Neural cell (in vitro differentiated cells): Measurements from ENCODE around the gene ZNF556. TPM values are rescaled to one million over a fixed set of nuclear protein-coding genes. Genes with fewer than 3 reads are reported as not detected.

Experiments
- H2AFZ ChIP-seq: fragments of 200-600, 300-800 bp; sonication (generic), shearing (Covaris generic); 2 replicates; pipeline ENCODE4 v1.6.0; 2014; ENCODE audit warnings: low read depth, mild to moderate bottlenecking, antibody characterized with exemption, low read length, moderate library complexity
- H3F3A ChIP-seq: fragments of 200-600 bp; shearing (Covaris generic); 2 replicates; pipeline ENCODE4 v1.6.1; 2016; ENCODE audit warnings: mild to moderate bottlenecking, moderate library complexity, mixed read lengths, antibody characterized with exemption, low read length; ENCODE audit not compliant: insufficient read depth, poor library complexity, severe bottlenecking
- H3K27ac ChIP-seq: fragments of 200-600, 300-800 bp; sonication (generic), shearing (Covaris generic); 2 replicates; pipeline ENCODE4 v1.5.1; 2014; ENCODE audit warnings: mild to moderate bottlenecking, low read length, moderate library complexity
- H3K27me3 ChIP-seq: fragments of 300-800, 200-600 bp; sonication (generic), shearing (Covaris generic); 2 replicates; pipeline ENCODE4 v1.6.0; 2014; ENCODE audit warnings: mild to moderate bottlenecking, low read depth, low read length, moderate library complexity; ENCODE audit not compliant: insufficient read depth
- H3K36me3 ChIP-seq: fragments of 300-800, 200-600 bp; sonication (generic), shearing (Covaris generic); 2 replicates; pipeline ENCODE4 v1.5.1; 2014; ENCODE audit warnings: mild to moderate bottlenecking, antibody characterized with exemption, low read length, moderate library complexity; ENCODE audit not compliant: insufficient read depth
- H3K4me2 ChIP-seq: fragments of 300-800, 200-600 bp; sonication (generic), shearing (Covaris generic); 2 replicates; pipeline ENCODE4 v1.6.0; 2014; ENCODE audit warnings: mild to moderate bottlenecking, low read length
- H3K4me3 ChIP-seq: fragments of 300-800, 200-600 bp; sonication (generic), shearing (Covaris generic); 2 replicates; pipeline ENCODE4 v1.5.1; 2014; ENCODE audit warnings: mild to moderate bottlenecking, low read length, moderate library complexity
- H3K79me2 ChIP-seq: fragments of 200-600 bp; shearing (Covaris generic); replicated peaks from 2 replicates; pipeline ENCODE4 v1.6.0; 2014; ENCODE audit warnings: mild to moderate bottlenecking, low read length, moderate library complexity; ENCODE audit not compliant: insufficient read depth
- H3K9ac ChIP-seq: fragments of 300-800, 200-600 bp; sonication (generic), shearing (Covaris generic); 2 replicates; pipeline ENCODE4 v1.6.1; 2016; ENCODE audit warnings: mild to moderate bottlenecking, low read length, mixed read lengths
- H3K9me2 ChIP-seq: fragments of 200-600 bp; shearing (Covaris generic); 2 replicates; pipeline ENCODE4 v1.6.1; 2016; ENCODE audit warnings: mild to moderate bottlenecking, low read length, mixed read lengths; ENCODE audit not compliant: insufficient read depth
- H3K9me3 ChIP-seq: fragments of 200-600, 300-800 bp; sonication (generic), shearing (Covaris generic); 2 replicates; pipeline ENCODE4 v1.6.1; 2016; ENCODE audit warnings: mild to moderate bottlenecking, mixed run types, low read length, moderate library complexity, mixed read lengths
- H4K20me1 ChIP-seq: fragments of 200-600 bp; shearing (Covaris generic); 2 replicates; pipeline ENCODE4 v1.6.1; 2016; ENCODE audit warnings: mild to moderate bottlenecking, mixed run types; ENCODE audit not compliant: insufficient read depth
- EP300 ChIP-seq: fragments of 450-650 bp; conservative IDR thresholded peaks from 2 replicates; pipeline ENCODE4 v1.6.1; 2014; ENCODE audit warnings: antibody characterized with exemption, mild to moderate bottlenecking, moderate library complexity; ENCODE audit not compliant: poor library complexity, severe bottlenecking
- EZH2 ChIP-seq: fragments of 200-600, 300-800 bp; shearing (Covaris generic), sonication (generic); IDR thresholded peaks from 2 replicates; pipeline ENCODE4 v1.6.1; 2014; ENCODE audit warnings: antibody characterized with exemption, low read length, borderline replicate concordance, mild to moderate bottlenecking; ENCODE audit not compliant: insufficient read depth, poor library complexity, severe bottlenecking
- MXI1 ChIP-seq: fragments of 450-650 bp; conservative IDR thresholded peaks from 2 replicates; pipeline ENCODE4 v1.6.1; 2014; ENCODE audit warnings: antibody characterized with exemption, mild to moderate bottlenecking; ENCODE audit not compliant: poor library complexity, severe bottlenecking
- POLR2AphosphoS5 ChIP-seq: IDR thresholded peaks from 2 replicates; pipeline ENCODE4 v1.6.1; 2012
- RAD21 ChIP-seq: fragments of 450-650 bp; conservative IDR thresholded peaks from 2 replicates; pipeline ENCODE4 v1.6.1; 2014; ENCODE audit warnings: antibody characterized with exemption, mild to moderate bottlenecking, moderate library complexity
- SMC3 ChIP-seq: fragments of 450-650 bp; conservative IDR thresholded peaks from 2 replicates; pipeline ENCODE4 v1.6.1; 2014; ENCODE audit warnings: antibody characterized with exemption, mild to moderate bottlenecking, moderate library complexity; ENCODE audit not compliant: poor library complexity
- TAF1 ChIP-seq: IDR thresholded peaks from 2 replicates; pipeline ENCODE4 v1.6.1; 2012; ENCODE audit warnings: low read depth
- polyA plus RNA-seq: library from polyadenylated mRNA; depleted of rRNA; stranded (reverse); fragments of >200 nt; gene quantifications from 2 replicates; pipeline ENCODE4 v1.2.3, GENCODE V29; 2014
- TF ChIP-seq, protein P1 (sequence below): IDR thresholded peaks from 2 replicates; pipeline ENCODE4 v1.6.1; 2012; ENCODE audit warnings: borderline replicate concordance
- TF ChIP-seq, protein P2 (sequence below): fragments of 450-650 bp; IDR thresholded peaks from 2 replicates; pipeline ENCODE4 v1.5.1; 2014; ENCODE audit warnings: antibody characterized with exemption, mild to moderate bottlenecking, moderate library complexity; ENCODE audit not compliant: poor library complexity, severe bottlenecking

ZNF556 gene
- polyA plus RNA-seq, 1 donor from 2014 or later = 0.28 TPM

GRCh38 chr19:2840794-2841791, 26.0 kb upstream of the ZNF556 start, which contains the start of gene ZNF555:
Gene ZNF555, plus strand, starts transcription at chr19:2841475. Its CDS starts 98 bp downstream, at chr19:2841573.
- H3K4me2 ChIP-seq = peak within 1 kb of the TSS; percentile 73
- peak within 1 kb of the TSS; percentile 93 for H3K4me3 ChIP-seq
- H2AFZ ChIP-seq = peak within 1 kb of the TSS; percentile 56
- peaks cover 12% of the 10 kb centered on the region for H3K79me2 ChIP-seq
- H3K9me2 ChIP-seq = no peaks in the 10 kb centered on the region
- peaks cover 10% of the 10 kb centered on the region for H3K9me3 ChIP-seq
- no peaks in the 10 kb centered on the region for H3F3A ChIP-seq
- no peak for TF ChIP-seq SMC3
- peak; percentile 29 for TF ChIP-seq EP300
- TF ChIP-seq, protein P1, sequence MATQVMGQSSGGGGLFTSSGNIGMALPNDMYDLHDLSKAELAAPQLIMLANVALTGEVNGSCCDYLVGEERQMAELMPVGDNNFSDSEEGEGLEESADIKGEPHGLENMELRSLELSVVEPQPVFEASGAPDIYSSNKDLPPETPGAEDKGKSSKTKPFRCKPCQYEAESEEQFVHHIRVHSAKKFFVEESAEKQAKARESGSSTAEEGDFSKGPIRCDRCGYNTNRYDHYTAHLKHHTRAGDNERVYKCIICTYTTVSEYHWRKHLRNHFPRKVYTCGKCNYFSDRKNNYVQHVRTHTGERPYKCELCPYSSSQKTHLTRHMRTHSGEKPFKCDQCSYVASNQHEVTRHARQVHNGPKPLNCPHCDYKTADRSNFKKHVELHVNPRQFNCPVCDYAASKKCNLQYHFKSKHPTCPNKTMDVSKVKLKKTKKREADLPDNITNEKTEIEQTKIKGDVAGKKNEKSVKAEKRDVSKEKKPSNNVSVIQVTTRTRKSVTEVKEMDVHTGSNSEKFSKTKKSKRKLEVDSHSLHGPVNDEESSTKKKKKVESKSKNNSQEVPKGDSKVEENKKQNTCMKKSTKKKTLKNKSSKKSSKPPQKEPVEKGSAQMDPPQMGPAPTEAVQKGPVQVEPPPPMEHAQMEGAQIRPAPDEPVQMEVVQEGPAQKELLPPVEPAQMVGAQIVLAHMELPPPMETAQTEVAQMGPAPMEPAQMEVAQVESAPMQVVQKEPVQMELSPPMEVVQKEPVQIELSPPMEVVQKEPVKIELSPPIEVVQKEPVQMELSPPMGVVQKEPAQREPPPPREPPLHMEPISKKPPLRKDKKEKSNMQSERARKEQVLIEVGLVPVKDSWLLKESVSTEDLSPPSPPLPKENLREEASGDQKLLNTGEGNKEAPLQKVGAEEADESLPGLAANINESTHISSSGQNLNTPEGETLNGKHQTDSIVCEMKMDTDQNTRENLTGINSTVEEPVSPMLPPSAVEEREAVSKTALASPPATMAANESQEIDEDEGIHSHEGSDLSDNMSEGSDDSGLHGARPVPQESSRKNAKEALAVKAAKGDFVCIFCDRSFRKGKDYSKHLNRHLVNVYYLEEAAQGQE = no peak
- TF ChIP-seq TAF1 = peak; percentile 60
- no peak for TF ChIP-seq RAD21
- TF ChIP-seq EZH2 = no peak
- TF ChIP-seq, protein P2, sequence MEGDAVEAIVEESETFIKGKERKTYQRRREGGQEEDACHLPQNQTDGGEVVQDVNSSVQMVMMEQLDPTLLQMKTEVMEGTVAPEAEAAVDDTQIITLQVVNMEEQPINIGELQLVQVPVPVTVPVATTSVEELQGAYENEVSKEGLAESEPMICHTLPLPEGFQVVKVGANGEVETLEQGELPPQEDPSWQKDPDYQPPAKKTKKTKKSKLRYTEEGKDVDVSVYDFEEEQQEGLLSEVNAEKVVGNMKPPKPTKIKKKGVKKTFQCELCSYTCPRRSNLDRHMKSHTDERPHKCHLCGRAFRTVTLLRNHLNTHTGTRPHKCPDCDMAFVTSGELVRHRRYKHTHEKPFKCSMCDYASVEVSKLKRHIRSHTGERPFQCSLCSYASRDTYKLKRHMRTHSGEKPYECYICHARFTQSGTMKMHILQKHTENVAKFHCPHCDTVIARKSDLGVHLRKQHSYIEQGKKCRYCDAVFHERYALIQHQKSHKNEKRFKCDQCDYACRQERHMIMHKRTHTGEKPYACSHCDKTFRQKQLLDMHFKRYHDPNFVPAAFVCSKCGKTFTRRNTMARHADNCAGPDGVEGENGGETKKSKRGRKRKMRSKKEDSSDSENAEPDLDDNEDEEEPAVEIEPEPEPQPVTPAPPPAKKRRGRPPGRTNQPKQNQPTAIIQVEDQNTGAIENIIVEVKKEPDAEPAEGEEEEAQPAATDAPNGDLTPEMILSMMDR = peak; percentile 69
- TF ChIP-seq MXI1 = peak; percentile 53
- TF ChIP-seq POLR2AphosphoS5 = peak; percentile 79
- H3K27me3 ChIP-seq = no peaks in the 10 kb centered on the region
- peak within 1 kb of the TSS; percentile 78 for H3K27ac ChIP-seq
- H3K9ac ChIP-seq = peak within 1 kb of the TSS; percentile 74
- no peaks in the 10 kb centered on the region for H4K20me1 ChIP-seq
- peaks cover 11% of the 10 kb centered on the region for H3K36me3 ChIP-seq

GRCh38 chr19:2841855-2842574, 25.1 kb upstream of the ZNF556 start:
- Histone ChIP-seq H3K9me3 (peaks cover 6% of the 10 kb centered on the region), H3K27me3 (no peaks in the 10 kb centered on the region), H3K4me3 (peak overlapping the region; percentile 93), H3F3A (no peaks in the 10 kb centered on the region), H4K20me1 (no peaks in the 10 kb centered on the region), H3K27ac (no peak overlapping the region), H3K9ac (peak overlapping the region; percentile 74), H3K9me2 (no peaks in the 10 kb centered on the region), H3K36me3 (peaks cover 5% of the 10 kb centered on the region), H3K79me2 (peaks cover 12% of the 10 kb centered on the region), H2AFZ (no peak overlapping the region), H3K4me2 (peak overlapping the region; percentile 73)
- TF ChIP-seq RAD21 (no peak), EZH2 (no peak), POLR2AphosphoS5 (no peak), TAF1 (no peak), SMC3 (no peak), MXI1 (peak; percentile 7)
- TF ChIP-seq, protein P2 = no peak
- TF ChIP-seq, protein P1 = no peak
